ENCODE data around the gene HECW1. TPM values are rescaled to one million over a fixed set of nuclear protein-coding genes. Genes with fewer than 3 reads are reported as not detected.
"Not testable (repeated sequence)": the region's sequence is repeated elsewhere in the genome, so short reads cannot be mapped to it uniquely, and the experiment has no call there.

HECW1 gene
- total RNA-seq, 2 experiments from 2014 or later, result not detected

GRCh38 chr7:43475983-43476382 lies 363.5 kb downstream of the HECW1 start:
- CTCF ChIA-PET, result interaction anchor here (1.5 kb wide), 1 partner anchor 36 kb away, joined by 3 read pairs; no protein-coding TSS in a partner anchor
- no peaks in the 10 kb centered on the region for H3K9me3 Mint-ChIP-seq (ENCODE audit: low read depth)
- DNase-seq (no peak), ATAC-seq (no peak)
- no peaks in the 10 kb centered on the region for H3K36me3 Mint-ChIP-seq
- H3K4me1 Mint-ChIP-seq, result peaks cover 7% of the 10 kb centered on the region
- H3K4me3 Mint-ChIP-seq, result no peak overlapping the region
- H3K27me3 Mint-ChIP-seq, result peaks cover 17% of the 10 kb centered on the region
- no peak overlapping the region for H3K27ac Mint-ChIP-seq

- CTCF ChIA-PET, result interaction anchor here (0.6 to 1.5 kb wide), 2 partner anchors 37 to 391 kb away, joined by 3 to 5 read pairs; no protein-coding TSS in a partner anchor
- no peaks in the 10 kb centered on the region for H3K9me3 Mint-ChIP-seq (ENCODE audit: low read depth)
- H3K27me3 Mint-ChIP-seq, result peaks cover 14% of the 10 kb centered on the region
- no peak for DNase-seq
- peaks cover 7% of the 10 kb centered on the region for H3K4me1 Mint-ChIP-seq
- ATAC-seq, result no peak
- H3K36me3 Mint-ChIP-seq, result no peaks in the 10 kb centered on the region
- no peak overlapping the region for H3K27ac Mint-ChIP-seq
- H3K4me3 Mint-ChIP-seq, result no peak overlapping the region
Measured at GRCh38 chr7:43476896-43477295, 364.4 kb downstream of the HECW1 start.

- Mint-ChIP-seq H3K4me3 (no peak overlapping the region), H3K36me3 (no peaks in the 10 kb centered on the region), H3K27ac (no peak overlapping the region), H3K9me3 (ENCODE audit: low read depth) (no peaks in the 10 kb centered on the region), H3K4me1 (peaks cover 7% of the 10 kb centered on the region), H3K27me3 (peaks cover 21% of the 10 kb centered on the region)
- CTCF ChIA-PET, result interaction anchor here (0.8 to 1.6 kb wide), 2 partner anchors 18 to 25 kb away, joined by 3 to 8 read pairs; no protein-coding TSS in a partner anchor
- no peak for DNase-seq
- no peak for ATAC-seq
Measured at GRCh38 chr7:43479042-43479441, 366.6 kb downstream of the HECW1 start.

GRCh38 chr7:43479543-43479942 lies 367.1 kb downstream of the HECW1 start:
- ATAC-seq (no peak), DNase-seq (no peak)
- peaks cover 7% of the 10 kb centered on the region for H3K4me1 Mint-ChIP-seq
- peaks cover 21% of the 10 kb centered on the region for H3K27me3 Mint-ChIP-seq
- no peak overlapping the region for H3K4me3 Mint-ChIP-seq
- H3K36me3 Mint-ChIP-seq, result no peaks in the 10 kb centered on the region
- H3K27ac Mint-ChIP-seq, result no peak overlapping the region
- CTCF ChIA-PET, result interaction anchor here (0.8 to 1.6 kb wide), 2 partner anchors 19 to 25 kb away, joined by 3 to 8 read pairs; no protein-coding TSS in a partner anchor
- no peaks in the 10 kb centered on the region for H3K9me3 Mint-ChIP-seq (ENCODE audit: low read depth)

- Mint-ChIP-seq H3K4me1 (peaks cover 7% of the 10 kb centered on the region), H3K9me3 (ENCODE audit: low read depth) (no peaks in the 10 kb centered on the region), H3K4me3 (no peak overlapping the region), H3K27ac (no peak overlapping the region), H3K36me3 (no peaks in the 10 kb centered on the region), H3K27me3 (peaks cover 22% of the 10 kb centered on the region)
- no peak for ATAC-seq
- CTCF ChIA-PET, result no interaction called here
- DNase-seq, result no peak
Measured at GRCh38 chr7:43480581-43480980, 368.1 kb downstream of the HECW1 start.

GRCh38 chr7:43481902-43482678 lies 369.6 kb downstream of the HECW1 start:
- H3K4me1 Mint-ChIP-seq, result peaks cover 7% of the 10 kb centered on the region
- peaks cover 15% of the 10 kb centered on the region for H3K27me3 Mint-ChIP-seq
- no peaks in the 10 kb centered on the region for H3K36me3 Mint-ChIP-seq
- no peak overlapping the region for H3K4me3 Mint-ChIP-seq
- CTCF ChIA-PET, result interaction anchor here (1.2 kb wide), 1 partner anchor 10 kb away, joined by 3 read pairs; no protein-coding TSS in a partner anchor
- ATAC-seq (no peak), DNase-seq (no peak)
- no peak overlapping the region for H3K27ac Mint-ChIP-seq
- H3K9me3 Mint-ChIP-seq (ENCODE audit: low read depth), result no peaks in the 10 kb centered on the region

GRCh38 chr7:43482679-43483252 lies 370.3 kb downstream of the HECW1 start:
- Mint-ChIP-seq H3K4me3 (no peak overlapping the region), H3K36me3 (no peaks in the 10 kb centered on the region), H3K27ac (no peak overlapping the region), H3K4me1 (peaks cover 4% of the 10 kb centered on the region), H3K27me3 (peaks cover 11% of the 10 kb centered on the region), H3K9me3 (ENCODE audit: low read depth) (no peaks in the 10 kb centered on the region)
- ATAC-seq (no peak), DNase-seq (no peak)
- CTCF ChIA-PET, result interaction anchor here (0.9 to 1.2 kb wide), 2 partner anchors 11 to 100 kb away, joined by 3 read pairs; partner anchors contain the start of gene STK17A

GRCh38 chr7:43484678-43485395 lies 372.4 kb downstream of the HECW1 start:
- H3K36me3 Mint-ChIP-seq, result no peaks in the 10 kb centered on the region
- H3K27me3 Mint-ChIP-seq, result peaks cover 13% of the 10 kb centered on the region
- H3K4me3 Mint-ChIP-seq, result no peak overlapping the region
- CTCF ChIA-PET, result interaction anchor here (1.0 kb wide), 1 partner anchor 30 kb away, joined by 3 read pairs; no protein-coding TSS in a partner anchor
- no peaks in the 10 kb centered on the region for H3K9me3 Mint-ChIP-seq (ENCODE audit: low read depth)
- DNase-seq (no peak), ATAC-seq (no peak)
- H3K27ac Mint-ChIP-seq, result no peak overlapping the region
- H3K4me1 Mint-ChIP-seq, result peaks cover 9% of the 10 kb centered on the region

- H3K36me3 Mint-ChIP-seq, result no peaks in the 10 kb centered on the region
- H3K9me3 Mint-ChIP-seq (ENCODE audit: low read depth), result no peaks in the 10 kb centered on the region
- ATAC-seq (no peak), DNase-seq (no peak)
- CTCF ChIA-PET, result no interaction called here
- peaks cover 5% of the 10 kb centered on the region for H3K4me1 Mint-ChIP-seq
- peaks cover 15% of the 10 kb centered on the region for H3K27me3 Mint-ChIP-seq
- no peak overlapping the region for H3K27ac Mint-ChIP-seq
- no peak overlapping the region for H3K4me3 Mint-ChIP-seq
Measured at GRCh38 chr7:43485580-43485979, 373.1 kb downstream of the HECW1 start.

GRCh38 chr7:43486008-43486407 lies 373.6 kb downstream of the HECW1 start:
- H3K36me3 Mint-ChIP-seq; H3K27ac Mint-ChIP-seq; ATAC-seq; DNase-seq; CTCF ChIA-PET; H3K4me1 Mint-ChIP-seq; H3K4me3 Mint-ChIP-seq; H3K9me3 Mint-ChIP-seq (ENCODE audit: low read depth): not testable (repeated sequence)
- H3K27me3 Mint-ChIP-seq, result peaks cover 15% of the 10 kb centered on the region

- no peaks in the 10 kb centered on the region for H3K36me3 Mint-ChIP-seq
- peaks cover 15% of the 10 kb centered on the region for H3K27me3 Mint-ChIP-seq
- H3K4me1 Mint-ChIP-seq, result peaks cover 5% of the 10 kb centered on the region
- H3K4me3 Mint-ChIP-seq, result no peak overlapping the region
- ATAC-seq (no peak), DNase-seq (no peak)
- CTCF ChIA-PET, result no interaction called here
- no peaks in the 10 kb centered on the region for H3K9me3 Mint-ChIP-seq (ENCODE audit: low read depth)
- no peak overlapping the region for H3K27ac Mint-ChIP-seq
Measured at GRCh38 chr7:43486634-43487033, 374.2 kb downstream of the HECW1 start.

GRCh38 chr7:43487731-43488073 lies 375.3 kb downstream of the HECW1 start:
- peaks cover 5% of the 10 kb centered on the region for H3K4me1 Mint-ChIP-seq
- H3K9me3 Mint-ChIP-seq (ENCODE audit: low read depth), result no peaks in the 10 kb centered on the region
- H3K4me3 Mint-ChIP-seq, result no peak overlapping the region
- no peak for DNase-seq
- no peak for ATAC-seq
- H3K27me3 Mint-ChIP-seq, result peaks cover 19% of the 10 kb centered on the region
- CTCF ChIA-PET, result no interaction called here
- H3K27ac Mint-ChIP-seq, result no peak overlapping the region
- no peaks in the 10 kb centered on the region for H3K36me3 Mint-ChIP-seq

- Mint-ChIP-seq H3K27ac (no peak overlapping the region), H3K4me3 (no peak overlapping the region), H3K36me3 (no peaks in the 10 kb centered on the region), H3K27me3 (peaks cover 22% of the 10 kb centered on the region), H3K4me1 (peaks cover 5% of the 10 kb centered on the region), H3K9me3 (ENCODE audit: low read depth) (no peaks in the 10 kb centered on the region)
- CTCF ChIA-PET, result no interaction called here
- ATAC-seq (no peak), DNase-seq (no peak)
Measured at GRCh38 chr7:43489257-43489656, 376.8 kb downstream of the HECW1 start.

Measured in activated CD8-positive, alpha-beta memory T cell treated with anti-CD3 and anti-CD28 coated beads, Interleukin-2, amount 10 ng/mL, durations not matched to agents 7 days and 5 days (primary cell).